ENCODE data around the gene SCRG1.

The SCRG1 gene

DNA sequence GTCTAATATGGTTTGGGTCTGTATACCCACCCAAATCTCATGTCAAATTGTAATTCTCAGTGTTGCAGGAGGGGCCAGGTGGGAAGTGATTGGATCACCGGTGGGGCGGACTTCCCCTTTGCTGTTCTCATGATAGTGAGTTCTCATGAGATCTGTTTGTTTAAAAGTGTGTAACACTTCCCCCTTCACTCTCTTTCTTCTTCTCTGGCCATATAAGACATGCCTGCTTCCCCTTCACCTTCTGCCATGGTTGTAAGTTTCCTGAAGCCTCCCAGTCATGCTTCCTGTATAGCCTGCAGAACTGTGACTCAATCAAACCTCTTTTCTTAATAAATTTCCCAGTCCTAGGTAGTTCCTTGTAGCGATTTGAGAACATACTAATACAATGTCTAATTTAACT is 19.7 kb upstream of the SCRG1 start:
- no peaks in the 10 kb centered on the region for H3K27me3 Mint-ChIP-seq
- no peaks in the 10 kb centered on the region for H3K4me1 Mint-ChIP-seq (ENCODE audit: low read depth)
- H3K4me3 Mint-ChIP-seq: no peak overlapping the region
- H3K27ac Mint-ChIP-seq: no peak overlapping the region
- H3K36me3 Mint-ChIP-seq (ENCODE audit: low read depth): no peaks in the 10 kb centered on the region
- H3K9me3 Mint-ChIP-seq: no peaks in the 10 kb centered on the region

DNA sequence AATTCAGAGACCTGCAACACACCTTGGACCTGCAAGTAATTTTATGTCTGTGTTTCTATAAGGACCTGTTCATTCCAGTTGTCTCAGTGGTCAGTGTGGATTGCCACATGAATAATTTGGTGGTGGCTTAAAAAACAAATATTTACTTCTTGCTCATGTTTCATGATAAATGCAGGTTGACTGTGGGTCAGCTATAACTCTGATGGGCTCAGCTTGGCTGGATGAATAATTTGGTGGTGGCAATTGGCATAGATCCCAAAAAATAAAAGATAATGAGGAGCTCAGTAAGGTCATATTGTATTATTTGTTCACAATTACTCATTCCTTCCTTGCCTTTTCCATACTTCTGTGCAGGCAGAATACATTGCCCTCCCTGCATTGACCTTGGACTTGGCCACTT is 18.9 kb upstream of the SCRG1 start:
- Mint-ChIP-seq H3K9me3 (no peaks in the 10 kb centered on the region), H3K27ac (no peak overlapping the region), H3K4me1 (ENCODE audit: low read depth) (no peaks in the 10 kb centered on the region), H3K4me3 (no peak overlapping the region), H3K27me3 (no peaks in the 10 kb centered on the region), H3K36me3 (ENCODE audit: low read depth) (no peaks in the 10 kb centered on the region)

DNA sequence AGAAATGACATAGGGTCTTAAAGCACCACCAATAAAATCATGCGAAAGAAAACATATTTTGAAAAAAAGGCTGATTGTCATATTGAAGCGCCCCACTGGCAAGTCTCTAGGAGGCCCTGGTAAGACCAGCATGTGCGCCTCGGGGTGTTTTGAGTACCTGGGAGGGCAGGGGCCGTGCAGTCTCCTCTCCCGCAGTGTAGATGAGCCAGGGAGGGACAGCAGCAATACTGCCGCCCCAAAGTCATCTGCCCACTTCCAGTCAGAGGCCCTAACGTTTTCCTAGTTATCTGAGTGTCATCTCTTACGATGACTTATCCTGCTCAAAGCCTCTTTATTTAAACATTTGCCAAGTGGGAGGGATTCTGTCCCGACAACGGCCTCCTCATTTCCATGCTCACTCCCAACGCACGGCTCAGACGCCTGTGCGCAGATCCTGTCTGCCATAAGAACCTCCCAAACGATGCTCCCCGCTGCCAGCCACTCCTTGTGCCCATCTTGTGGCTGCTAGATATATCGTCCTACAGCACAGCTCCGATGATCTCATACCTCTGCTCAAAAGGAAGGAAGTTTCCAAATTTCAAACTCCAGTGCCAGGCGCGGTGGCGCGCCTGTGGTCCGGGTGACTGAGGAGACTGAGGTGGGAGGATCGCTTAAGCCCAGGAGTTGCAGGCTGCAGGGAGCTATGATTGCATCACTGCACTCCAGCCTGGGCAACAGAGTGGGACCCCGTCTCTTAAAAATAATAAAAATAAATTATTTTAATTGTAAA is 17.2 kb upstream of the SCRG1 start:
- Mint-ChIP-seq H3K27ac (no peak overlapping the region), H3K4me3 (no peak overlapping the region)

DNA sequence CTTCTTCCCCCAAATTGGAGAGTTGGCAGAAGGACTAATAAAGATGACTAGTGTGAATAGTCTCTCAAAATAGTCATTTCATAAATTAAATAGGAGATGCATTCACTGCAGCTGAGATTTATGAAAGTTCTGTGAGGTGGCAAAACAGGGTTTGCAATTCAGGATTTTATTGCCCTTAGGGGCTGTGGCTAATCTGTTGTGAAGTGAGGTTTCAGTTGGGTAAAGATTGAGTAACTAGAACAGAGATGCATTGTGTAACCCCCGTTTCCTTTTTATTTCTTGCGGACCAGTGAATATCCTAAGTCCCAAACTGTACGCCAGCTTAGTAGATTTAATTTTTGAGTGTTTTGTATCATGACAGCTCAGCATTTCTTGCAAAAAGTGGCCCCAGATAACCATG is 16.2 kb upstream of the SCRG1 start:
- Mint-ChIP-seq H3K4me3 (no peak overlapping the region), H3K27ac (no peak overlapping the region), H3K36me3 (ENCODE audit: low read depth) (no peaks in the 10 kb centered on the region), H3K9me3 (no peaks in the 10 kb centered on the region), H3K4me1 (ENCODE audit: low read depth) (no peaks in the 10 kb centered on the region), H3K27me3 (no peaks in the 10 kb centered on the region)

More for the DNA sequence above, 17.2 kb upstream of the SCRG1 start:
- H3K27me3 Mint-ChIP-seq: no peaks in the 10 kb centered on the region
- no peaks in the 10 kb centered on the region for H3K4me1 Mint-ChIP-seq (ENCODE audit: low read depth)
- no peaks in the 10 kb centered on the region for H3K36me3 Mint-ChIP-seq (ENCODE audit: low read depth)
- no peaks in the 10 kb centered on the region for H3K9me3 Mint-ChIP-seq

DNA sequence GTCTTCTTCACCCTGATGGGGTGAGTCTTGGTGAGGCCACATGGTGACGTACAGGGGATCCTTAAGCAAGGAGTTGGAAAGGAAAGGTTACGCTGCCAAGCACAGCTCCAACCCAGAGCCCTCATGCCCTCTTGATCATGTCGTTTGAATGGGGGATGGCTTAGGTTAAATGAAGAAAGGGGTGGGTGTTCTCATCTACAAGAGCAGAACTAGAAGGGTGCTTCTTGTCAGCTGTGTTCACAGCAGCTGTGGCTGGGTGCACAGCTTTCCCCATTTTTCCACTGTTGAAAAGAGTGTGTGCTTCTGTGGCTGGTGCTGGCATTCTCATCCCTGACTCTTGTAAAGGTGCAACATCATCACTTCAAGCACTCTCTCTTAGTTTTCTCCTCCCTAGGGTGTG is 15.5 kb upstream of the SCRG1 start:
- Mint-ChIP-seq H3K27ac (no peak overlapping the region), H3K36me3 (ENCODE audit: low read depth) (no peaks in the 10 kb centered on the region), H3K9me3 (no peaks in the 10 kb centered on the region), H3K27me3 (no peaks in the 10 kb centered on the region), H3K4me1 (ENCODE audit: low read depth) (no peaks in the 10 kb centered on the region), H3K4me3 (no peak overlapping the region)

DNA sequence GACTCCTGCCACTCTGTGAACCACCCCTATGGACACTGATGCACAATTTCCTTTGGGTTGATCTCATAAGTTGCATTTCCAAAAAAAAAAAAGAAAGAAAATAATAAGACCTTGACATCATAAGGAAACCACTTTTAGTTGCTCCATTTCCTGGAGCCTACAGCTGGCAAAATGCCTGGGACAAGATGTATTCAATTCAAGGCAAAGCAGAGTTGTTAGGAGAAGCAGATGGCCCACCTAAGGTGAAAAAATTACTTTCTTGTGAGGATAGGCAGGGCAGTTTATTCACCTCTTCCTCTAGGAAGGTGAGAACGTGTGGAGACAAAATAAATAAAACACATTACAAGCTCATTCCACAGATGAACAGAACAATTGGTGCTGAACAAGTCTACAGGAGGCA is 14.1 kb upstream of the SCRG1 start:
- H3K27ac Mint-ChIP-seq: no peak overlapping the region
- no peaks in the 10 kb centered on the region for H3K4me1 Mint-ChIP-seq (ENCODE audit: low read depth)
- no peaks in the 10 kb centered on the region for H3K9me3 Mint-ChIP-seq
- no peaks in the 10 kb centered on the region for H3K27me3 Mint-ChIP-seq
- H3K4me3 Mint-ChIP-seq: no peak overlapping the region
- no peaks in the 10 kb centered on the region for H3K36me3 Mint-ChIP-seq (ENCODE audit: low read depth)

DNA sequence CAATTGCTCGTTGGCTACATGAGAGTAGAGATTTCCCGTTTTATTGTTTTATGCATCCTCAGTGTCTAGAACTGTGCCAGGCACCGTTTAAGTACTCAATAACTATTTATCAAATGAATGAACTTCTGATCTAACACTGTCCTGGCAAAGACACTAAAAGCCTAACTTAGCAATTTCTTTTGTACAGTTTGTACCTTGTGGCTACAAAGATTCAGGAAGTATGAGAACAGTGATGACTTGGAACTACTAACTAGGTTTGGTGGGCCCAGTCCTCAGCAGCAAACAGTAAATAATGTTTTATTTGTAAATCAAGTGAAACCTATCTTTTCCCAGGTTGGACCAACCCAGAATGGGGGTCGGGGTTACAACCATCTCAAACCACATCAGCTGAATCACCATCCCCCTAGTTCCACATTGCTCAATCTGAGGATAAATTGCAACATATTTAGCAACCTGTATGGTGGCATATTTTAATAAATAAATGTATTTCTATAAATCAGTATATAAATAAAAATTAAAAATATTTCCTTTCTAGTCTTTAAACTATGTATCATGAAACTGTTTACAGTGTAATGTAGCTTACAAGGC is 12.3 kb upstream of the SCRG1 start:
- Mint-ChIP-seq H3K36me3 (ENCODE audit: low read depth) (no peaks in the 10 kb centered on the region), H3K9me3 (no peaks in the 10 kb centered on the region), H3K27me3 (no peaks in the 10 kb centered on the region), H3K4me1 (ENCODE audit: low read depth) (no peaks in the 10 kb centered on the region), H3K4me3 (no peak overlapping the region), H3K27ac (no peak overlapping the region)

DNA sequence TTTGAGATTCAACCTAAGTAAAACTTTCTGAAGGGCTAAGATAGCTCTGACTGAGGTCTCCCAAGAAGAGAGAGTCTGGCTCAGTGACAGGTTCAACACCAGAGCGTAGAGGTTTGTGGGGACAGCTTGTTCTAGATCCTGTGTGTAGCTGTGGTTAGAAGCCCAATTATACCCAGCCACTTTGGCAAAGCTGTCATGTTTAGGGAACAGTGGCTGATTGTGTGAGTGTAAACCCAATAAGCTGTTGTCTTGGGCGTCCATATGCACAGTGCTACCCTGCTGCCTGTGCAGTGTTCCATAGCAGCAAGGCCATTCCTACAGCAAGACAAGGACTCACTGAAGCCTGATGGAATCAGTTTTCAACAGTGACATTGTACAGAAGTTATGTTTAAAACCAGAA is 11.2 kb upstream of the SCRG1 start:
- no peak overlapping the region for H3K27ac Mint-ChIP-seq

DNA sequence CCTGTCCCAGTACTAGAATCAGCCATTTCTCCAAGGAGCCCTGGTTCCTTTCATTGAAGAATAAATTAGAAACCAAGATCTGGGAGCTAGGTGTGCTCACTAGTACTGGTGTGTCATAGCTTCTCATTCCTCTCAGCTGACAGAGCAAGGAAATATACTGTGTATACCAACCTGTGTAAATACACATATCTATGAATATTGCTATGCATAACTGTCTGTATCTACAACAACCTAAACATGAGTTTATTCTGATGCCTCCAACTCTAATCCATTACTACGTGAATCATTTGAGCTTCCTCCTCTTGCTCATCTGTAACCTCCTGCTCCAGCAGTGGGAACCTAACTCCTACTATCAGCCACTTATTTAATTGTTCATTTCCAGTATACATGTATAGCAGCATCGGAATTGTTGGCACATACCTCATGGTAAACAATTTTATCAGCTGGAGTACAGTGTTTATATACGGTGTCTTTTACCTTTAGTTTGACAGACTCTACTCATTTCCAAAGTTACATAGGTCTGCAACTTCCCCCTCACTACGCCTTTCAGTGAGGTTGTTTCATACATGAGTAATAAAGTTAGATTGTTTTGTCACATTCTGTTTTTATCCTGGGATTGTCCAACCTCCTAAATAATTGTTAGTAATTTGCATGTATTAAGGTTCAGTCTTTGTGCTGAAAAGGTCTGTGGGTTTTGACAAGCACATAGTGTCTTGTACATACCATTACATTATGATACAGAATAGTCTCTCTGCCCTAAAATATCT is 7.1 kb upstream of the SCRG1 start:
- no peaks in the 10 kb centered on the region for H3K36me3 Mint-ChIP-seq (ENCODE audit: low read depth)
- no peaks in the 10 kb centered on the region for H3K27me3 Mint-ChIP-seq
- H3K27ac Mint-ChIP-seq: no peak overlapping the region
- no peaks in the 10 kb centered on the region for H3K4me1 Mint-ChIP-seq (ENCODE audit: low read depth)
- no peaks in the 10 kb centered on the region for H3K9me3 Mint-ChIP-seq
- H3K4me3 Mint-ChIP-seq: no peak overlapping the region

More for the DNA sequence above, 11.2 kb upstream of the SCRG1 start:
- H3K9me3 Mint-ChIP-seq: no peaks in the 10 kb centered on the region
- H3K36me3 Mint-ChIP-seq (ENCODE audit: low read depth): no peaks in the 10 kb centered on the region
- no peak overlapping the region for H3K4me3 Mint-ChIP-seq
- H3K27me3 Mint-ChIP-seq: no peaks in the 10 kb centered on the region
- H3K4me1 Mint-ChIP-seq (ENCODE audit: low read depth): no peaks in the 10 kb centered on the region

DNA sequence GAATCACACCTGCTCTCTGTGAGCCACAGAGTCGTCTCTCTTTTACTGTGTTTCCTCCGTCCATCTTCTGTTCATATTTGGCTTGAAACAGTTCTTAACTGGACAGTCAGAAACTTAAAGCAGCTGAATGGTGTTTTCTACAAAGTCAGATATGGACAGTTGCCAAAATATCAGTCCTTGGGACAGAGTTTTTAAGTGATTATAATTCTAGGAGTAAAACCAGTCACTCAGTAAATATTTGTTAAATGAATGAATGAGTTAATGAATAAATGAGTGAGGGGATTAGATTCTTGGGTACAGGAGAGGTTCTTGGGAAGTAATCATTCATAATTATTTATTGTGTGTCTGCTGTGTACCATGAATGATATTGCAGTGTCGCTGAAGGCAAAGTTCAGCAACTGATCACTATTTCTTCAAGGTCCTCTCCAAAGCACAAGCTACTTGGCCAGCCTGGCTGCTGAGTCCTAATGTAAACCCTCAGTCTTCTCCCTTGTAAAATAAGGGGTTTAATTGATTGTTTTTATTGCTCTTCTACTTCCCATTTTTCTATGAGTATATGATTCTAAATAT is 5.5 kb upstream of the SCRG1 start:
- Mint-ChIP-seq H3K27ac (no peak overlapping the region), H3K27me3 (no peaks in the 10 kb centered on the region), H3K36me3 (ENCODE audit: low read depth) (no peaks in the 10 kb centered on the region), H3K9me3 (no peaks in the 10 kb centered on the region), H3K4me1 (ENCODE audit: low read depth) (no peaks in the 10 kb centered on the region), H3K4me3 (no peak overlapping the region)

DNA sequence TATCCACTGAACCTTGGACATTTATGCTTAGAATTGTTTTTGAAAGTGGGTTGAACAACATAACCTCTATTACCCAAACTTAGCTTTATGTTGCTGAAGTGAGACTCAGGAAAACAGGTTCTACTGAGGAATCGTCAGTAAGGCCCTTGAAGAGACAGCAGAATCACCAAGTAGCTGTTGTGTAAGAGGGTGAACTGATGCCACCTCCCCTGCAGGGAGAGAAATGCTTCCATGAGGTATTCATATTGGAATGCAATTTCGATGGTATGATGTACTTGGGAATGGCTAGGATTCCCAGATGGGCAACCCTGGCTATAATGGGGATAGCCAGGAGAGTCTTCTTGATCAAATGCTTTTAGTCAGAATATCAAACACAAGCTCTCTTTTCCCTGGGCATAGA is 4.1 kb upstream of the SCRG1 start:
- Mint-ChIP-seq H3K27me3 (no peaks in the 10 kb centered on the region), H3K4me3 (no peak overlapping the region), H3K36me3 (ENCODE audit: low read depth) (no peaks in the 10 kb centered on the region), H3K27ac (no peak overlapping the region), H3K4me1 (ENCODE audit: low read depth) (no peaks in the 10 kb centered on the region), H3K9me3 (no peaks in the 10 kb centered on the region)

DNA sequence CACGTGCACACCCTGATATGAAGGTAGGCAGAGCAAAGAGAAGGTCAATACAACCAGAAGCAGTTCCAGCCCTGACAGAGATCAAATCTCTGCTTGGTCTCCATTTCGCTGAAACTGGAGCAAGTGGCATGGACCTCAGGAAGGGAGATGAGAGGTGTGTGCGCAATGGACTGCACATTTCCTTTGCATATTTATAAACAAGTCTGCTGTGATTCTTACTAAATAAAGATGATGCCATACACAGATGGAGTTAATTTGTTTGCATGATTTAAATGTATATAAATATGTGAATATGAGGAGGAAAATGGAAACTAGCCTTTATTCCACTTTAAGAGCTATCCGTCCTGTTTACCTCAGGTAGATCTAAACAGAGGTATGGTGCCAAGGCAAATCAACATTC is 2.1 kb upstream of the SCRG1 start:
- Mint-ChIP-seq H3K4me1 (ENCODE audit: low read depth) (no peaks in the 10 kb centered on the region), H3K36me3 (ENCODE audit: low read depth) (no peaks in the 10 kb centered on the region), H3K4me3 (no peak overlapping the region), H3K9me3 (no peaks in the 10 kb centered on the region), H3K27me3 (no peaks in the 10 kb centered on the region), H3K27ac (no peak overlapping the region)

DNA sequence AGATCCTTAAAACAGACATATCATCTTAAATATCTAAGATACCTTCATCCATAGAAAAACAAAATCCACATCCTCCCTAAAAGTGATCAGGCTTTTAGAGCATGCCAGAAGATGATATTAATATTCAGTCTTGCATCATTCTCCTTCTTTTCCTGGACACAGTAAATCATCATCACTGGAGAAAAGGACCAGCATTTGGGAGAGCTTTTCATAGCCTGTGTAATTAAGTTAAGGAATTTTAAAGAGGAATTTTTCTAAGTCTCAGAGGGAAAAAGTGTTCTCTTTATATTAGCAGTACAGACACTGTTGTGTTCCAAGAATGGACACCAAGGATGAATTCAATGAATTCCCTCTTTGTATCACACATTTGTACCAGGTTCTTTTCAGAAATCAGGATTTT is 696 bp downstream of the SCRG1 start:
- Mint-ChIP-seq H3K36me3 (ENCODE audit: low read depth) (no peaks in the 10 kb centered on the region), H3K4me3 (no peak overlapping the region), H3K27me3 (no peaks in the 10 kb centered on the region), H3K4me1 (ENCODE audit: low read depth) (no peaks in the 10 kb centered on the region), H3K9me3 (no peaks in the 10 kb centered on the region), H3K27ac (no peak overlapping the region)

DNA sequence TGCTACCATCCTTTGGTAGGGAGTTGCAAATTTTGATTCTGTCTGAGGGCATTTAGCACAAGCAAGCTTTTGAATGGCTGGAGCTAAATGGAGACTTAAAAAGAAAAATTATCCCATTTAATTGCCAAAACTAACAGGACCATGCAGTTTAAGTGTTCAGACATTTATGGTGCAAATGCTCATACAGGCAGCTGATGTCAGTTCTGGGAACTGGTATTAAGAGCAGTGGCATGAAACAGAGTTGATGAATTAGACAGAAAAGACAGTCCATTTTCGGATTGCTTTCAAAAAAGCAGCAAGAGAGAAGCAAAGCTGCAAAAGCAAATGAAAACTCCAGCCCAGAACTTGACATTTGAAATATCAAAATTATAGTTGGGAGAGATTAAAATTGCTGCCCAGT is 1.3 kb downstream of the SCRG1 start:
- H3K9me3 Mint-ChIP-seq: no peaks in the 10 kb centered on the region

DNA sequence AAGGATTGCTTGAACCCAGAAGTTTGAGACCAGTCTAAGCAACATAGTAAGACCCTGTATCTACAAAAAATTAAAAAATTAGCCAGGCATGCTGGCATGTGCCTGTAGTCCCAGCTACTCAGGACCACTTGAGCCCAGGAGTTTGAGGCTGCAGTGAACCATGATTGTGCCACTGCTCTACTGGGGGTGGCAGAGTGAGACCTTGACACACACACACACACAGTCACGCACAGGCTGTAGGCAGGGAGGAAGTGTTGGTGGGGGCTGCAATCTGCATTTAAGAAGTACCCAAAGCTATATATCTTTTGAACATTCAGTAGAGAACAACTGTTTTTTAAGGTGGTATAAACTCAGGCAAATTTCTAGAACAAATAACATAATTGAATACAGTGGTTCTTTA is 7.2 kb downstream of the SCRG1 start:
- Mint-ChIP-seq H3K4me3 (no peak overlapping the region), H3K4me1 (ENCODE audit: low read depth) (no peaks in the 10 kb centered on the region), H3K27ac (no peak overlapping the region), H3K36me3 (ENCODE audit: low read depth) (no peaks in the 10 kb centered on the region), H3K27me3 (no peaks in the 10 kb centered on the region), H3K9me3 (no peaks in the 10 kb centered on the region)

More for the DNA sequence above, 1.3 kb downstream of the SCRG1 start:
- no peaks in the 10 kb centered on the region for H3K36me3 Mint-ChIP-seq (ENCODE audit: low read depth)
- H3K27me3 Mint-ChIP-seq: no peaks in the 10 kb centered on the region
- no peak overlapping the region for H3K27ac Mint-ChIP-seq
- H3K4me3 Mint-ChIP-seq: no peak overlapping the region
- no peaks in the 10 kb centered on the region for H3K4me1 Mint-ChIP-seq (ENCODE audit: low read depth)

All from stimulated activated naive CD8-positive, alpha-beta T cell treated with anti-CD3 and anti-CD28 coated beads, Interleukin-15, Interleukin-2, amounts not matched to agents 100 ng/mL and 50 ng/mL, for 24 hours (primary cell).